Limb (tissue), 2 donors: ENCODE results near the gene PRSS38.
"Not testable (repeated sequence)": the region's sequence is repeated elsewhere in the genome, so short reads cannot be mapped to it uniquely, and the experiment has no call there.

Source experiments
- DNase-seq, 2 donors: peaks; one replicate each; pipeline ENCODE4 v3.0.0-alpha.2; 2016; ENCODE audit errors: extremely low spot score in 2 of 2

PRSS38 gene

DNA sequence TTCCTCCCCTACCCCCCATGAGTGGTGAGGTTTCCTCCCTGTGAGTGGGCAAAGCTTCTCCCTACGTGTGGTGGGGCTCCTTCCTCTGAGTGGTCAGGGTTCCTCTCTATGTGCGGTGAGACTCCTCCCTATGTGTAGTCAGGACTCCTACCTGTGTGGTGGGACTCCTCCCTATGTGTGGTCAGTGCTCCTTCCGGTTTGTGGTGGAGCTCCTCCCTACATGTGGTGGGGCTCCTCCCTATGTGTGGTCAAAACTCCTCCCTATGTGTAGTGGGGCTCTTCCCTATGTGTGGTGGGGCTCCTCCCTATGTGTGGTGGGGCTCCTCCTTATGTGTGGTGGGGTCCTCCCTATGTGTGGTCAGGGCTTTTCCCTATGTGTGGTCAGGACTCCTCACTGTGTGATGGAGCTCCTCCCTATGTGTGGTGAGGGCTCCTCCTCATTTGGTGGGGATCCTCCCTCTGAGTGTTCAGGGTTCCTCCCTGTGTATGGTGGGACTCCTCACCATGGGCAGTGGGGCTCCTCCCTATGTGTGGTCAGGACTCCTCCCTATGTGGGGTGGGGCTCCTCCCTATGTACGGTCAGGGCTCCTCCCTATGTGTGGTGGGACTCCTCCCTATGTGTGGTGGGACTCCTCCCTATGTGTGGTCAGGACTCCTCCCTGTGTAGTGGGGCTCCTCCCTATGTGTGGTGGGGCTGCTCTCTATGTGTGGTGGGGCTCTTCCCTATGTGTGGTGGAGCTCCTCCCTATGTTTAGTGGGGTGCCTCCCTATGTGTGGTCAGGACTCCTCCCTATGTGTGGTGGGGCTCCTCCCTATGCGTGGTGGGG, 29.1 kb downstream of the PRSS38 start:
- no peak for DNase-seq

DNA sequence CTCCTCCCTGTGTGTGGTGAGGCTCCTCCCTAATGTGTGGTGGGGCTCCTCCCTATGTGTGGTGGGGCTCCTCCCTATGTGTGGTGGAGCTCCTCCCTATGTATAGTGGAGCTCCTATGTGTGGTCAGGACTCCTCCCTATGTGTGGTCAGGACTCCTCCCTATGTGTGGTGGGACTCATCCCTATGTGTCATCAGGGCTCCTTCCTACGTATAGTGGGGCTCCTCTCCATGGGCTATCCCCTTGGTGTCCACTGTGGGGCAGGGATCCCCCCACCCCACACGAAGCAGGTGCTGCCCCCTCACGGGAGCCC, 29.6 kb downstream of the PRSS38 start:
- no peak for DNase-seq

DNA sequence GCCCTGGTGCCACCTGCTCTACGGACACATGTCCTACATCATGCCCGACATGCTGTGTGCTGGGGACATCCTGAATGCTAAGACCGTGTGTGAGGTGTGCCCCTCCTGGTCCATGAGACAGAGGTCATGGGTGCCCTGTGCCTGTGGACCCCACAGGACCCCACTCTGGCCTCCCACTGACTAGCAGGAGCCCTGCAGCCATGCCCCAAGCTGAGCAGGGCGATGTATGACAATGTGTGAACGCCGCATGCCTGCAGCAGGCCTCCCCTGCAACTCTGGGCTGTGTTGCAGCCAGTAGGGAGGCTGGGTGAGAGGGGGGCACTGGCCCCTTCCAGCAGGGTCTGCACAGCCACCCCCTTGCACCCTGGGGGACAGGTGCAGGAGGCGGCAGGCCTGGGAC, 30.0 kb downstream of the PRSS38 start:
- no peak for DNase-seq

DNA sequence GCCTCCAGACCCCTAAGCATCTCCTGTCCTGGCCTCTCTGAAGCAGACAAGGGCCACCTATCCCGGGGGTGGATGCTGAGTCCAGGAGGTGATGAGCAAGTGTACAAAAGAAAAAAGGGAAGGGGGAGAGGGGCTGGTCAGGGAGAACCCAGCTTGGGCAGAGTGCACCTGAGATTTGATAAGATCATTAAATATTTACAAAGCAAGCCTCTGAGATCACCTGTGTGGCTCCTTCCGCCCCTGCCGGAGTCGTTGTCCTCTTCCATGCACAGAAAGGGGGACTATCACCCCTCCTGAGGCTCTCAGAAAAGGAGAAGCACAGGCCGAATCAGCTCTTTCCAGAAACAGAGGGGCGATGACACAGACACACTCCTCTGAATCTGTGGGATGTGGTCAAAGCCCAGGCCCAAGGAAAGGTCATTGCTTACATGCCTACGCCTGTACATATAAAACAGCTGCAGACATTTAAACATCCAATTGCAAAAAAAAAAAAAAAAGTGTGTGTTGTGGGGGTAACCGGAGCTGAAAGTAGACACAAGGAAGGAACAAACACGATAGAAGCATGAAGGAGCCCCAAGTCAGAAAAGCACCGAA, 30.9 kb downstream of the PRSS38 start:
- no peak for DNase-seq

DNA sequence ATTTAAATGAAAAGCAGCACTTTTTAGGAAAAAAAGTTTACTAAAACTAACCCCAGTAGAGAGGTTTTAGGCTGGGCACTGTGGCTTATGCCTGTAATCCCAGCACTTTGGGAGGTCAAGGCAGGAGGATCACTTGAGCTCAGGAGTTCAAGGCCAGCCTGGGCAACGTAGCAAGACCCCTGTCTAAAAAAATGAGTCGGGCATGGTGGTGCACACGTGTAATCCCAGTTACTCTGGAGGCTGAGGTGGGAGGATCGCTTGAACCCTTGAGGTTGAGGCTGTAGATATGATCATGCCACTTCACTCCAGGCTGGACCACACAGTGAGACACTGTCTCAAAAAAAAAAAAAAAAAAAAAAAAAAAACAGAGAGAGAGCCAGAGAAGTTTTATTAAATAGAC, 31.6 kb downstream of the PRSS38 start:
- DNase-seq: not testable (repeated sequence)

DNA sequence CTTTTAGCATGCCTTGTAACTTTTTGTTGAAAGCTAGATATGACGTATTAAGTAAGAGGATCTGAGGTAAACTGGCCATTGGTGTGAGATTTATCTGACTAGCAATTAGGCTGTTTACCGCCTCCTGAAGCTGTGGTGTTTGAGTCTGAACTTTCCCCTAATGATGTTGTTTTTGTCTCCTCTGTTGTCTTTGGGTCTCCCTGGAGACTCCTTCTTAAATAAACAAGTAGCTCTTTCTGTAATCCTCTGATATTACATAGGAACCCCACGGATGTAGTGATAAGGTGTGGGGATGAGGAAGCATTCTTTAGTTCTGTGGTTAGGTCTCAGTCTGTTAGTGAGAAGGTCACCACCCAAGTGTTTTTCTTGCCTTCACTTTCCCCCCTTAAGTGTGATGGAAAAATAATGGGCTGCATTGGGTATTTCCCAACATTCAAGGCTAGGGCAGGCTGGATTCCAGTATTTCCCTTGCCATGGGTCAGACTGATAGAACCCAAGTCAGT, 33.0 kb downstream of the PRSS38 start:
- DNase-seq: no peak

DNA sequence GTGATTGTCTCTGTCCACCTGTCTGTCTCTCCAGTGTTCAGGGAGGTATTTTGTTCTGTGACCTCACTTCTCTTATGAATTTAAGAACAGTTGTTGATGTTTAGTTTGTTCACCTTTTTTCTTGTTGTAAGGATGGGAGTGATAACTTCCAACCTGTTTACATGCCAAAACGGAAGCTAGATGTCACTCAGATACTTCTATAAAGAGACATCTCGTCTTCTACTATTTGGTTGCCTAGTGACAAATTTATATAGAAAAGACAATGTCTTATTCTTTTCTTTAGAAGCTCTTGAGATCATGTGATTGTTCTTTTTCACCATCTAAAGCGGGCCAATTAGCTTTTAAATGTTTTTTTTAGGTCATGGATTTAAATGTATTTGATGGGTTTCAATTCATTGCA, 33.8 kb downstream of the PRSS38 start:
- no peak for DNase-seq

DNA sequence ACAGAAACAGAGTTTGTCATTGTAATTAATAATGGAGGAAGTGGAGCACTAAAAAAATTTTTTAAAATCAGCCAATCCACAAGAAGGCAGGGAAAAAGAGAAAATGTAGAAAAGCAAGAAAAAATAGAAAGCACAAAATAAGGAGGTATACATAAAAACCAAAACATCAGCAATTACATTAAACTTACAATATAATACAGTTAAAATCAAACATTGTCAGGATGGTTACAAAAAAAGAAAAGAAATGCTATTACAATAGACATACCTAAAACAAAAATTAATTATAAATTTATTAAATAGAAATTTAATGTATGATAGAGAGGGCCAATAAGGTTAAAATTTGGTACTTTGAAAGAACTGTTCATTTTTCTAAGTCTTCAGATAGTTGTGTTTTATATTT, 38.7 kb downstream of the PRSS38 start:
- no peak for DNase-seq

DNA sequence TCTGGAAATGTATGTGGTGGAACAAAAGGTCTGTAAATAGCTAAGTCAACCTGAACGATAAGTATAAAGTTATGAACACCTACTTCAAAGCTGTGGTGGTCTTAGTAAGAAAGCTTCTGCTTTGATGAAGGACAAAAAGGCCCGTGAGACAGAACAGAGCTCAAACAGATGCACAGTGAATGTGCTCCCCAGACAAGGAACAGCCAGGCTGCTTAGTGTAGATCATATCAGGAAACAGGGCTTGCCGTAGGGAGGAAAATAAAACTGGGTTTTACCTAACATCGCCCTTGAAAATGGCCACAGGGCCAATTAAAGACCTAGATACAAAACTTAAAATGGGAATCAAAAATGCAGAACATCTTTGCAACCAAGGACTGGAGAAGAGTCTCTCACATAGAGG, 40.2 kb downstream of the PRSS38 start:
- DNase-seq: no peak

DNA sequence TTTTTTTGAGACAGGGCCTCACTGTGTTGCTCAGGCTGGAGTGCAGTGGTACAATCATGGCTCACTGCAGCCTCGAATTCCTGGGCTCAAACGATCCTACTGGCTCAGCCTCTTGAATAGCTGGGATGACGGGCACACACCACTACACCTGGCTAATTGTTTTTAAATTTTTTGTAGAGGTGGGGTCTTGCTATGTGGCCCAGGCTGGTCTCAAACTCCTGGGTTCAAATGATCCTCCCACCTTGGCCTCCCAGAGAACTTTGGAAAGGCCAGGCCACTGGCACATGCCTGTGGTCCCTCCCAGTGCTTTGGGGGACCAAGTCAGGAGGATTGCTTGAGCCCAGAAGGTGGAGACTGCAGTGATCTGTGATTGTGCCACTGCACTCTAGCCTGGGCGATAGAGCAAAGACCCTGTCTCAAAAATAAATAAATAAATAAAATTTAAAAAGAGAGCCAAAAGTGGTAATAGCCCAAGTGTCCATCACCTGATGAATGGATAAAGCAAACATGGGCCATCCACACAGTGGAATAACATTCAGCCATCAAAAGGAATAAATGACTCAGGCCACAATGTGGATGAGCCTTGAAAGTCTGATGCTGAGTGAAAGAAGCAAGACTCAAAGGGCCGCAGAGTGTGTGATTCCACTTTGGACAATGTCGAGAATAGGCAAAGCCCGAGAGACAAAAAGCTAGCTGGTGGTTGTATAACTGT, 40.8 kb downstream of the PRSS38 start:
- no peak for DNase-seq

DNA sequence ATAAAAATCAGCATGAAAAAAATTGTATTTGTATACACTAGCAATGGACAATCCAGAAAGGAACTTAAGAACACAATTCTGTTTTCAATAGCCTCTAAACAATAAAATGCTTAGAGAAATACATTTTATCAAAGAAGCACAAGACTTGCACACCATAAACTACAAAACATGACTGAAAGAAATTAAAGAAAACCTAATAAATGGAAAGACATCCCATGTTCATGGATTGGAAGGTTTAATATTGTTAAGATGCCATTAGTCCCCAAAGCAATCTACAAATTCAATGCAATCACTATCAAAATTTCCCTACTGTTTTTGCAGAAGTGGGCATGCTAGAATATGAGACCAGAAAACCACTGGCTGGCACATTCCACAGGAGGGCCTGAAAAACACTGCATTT, 49.4 kb downstream of the PRSS38 start:
- DNase-seq: no peak

DNA sequence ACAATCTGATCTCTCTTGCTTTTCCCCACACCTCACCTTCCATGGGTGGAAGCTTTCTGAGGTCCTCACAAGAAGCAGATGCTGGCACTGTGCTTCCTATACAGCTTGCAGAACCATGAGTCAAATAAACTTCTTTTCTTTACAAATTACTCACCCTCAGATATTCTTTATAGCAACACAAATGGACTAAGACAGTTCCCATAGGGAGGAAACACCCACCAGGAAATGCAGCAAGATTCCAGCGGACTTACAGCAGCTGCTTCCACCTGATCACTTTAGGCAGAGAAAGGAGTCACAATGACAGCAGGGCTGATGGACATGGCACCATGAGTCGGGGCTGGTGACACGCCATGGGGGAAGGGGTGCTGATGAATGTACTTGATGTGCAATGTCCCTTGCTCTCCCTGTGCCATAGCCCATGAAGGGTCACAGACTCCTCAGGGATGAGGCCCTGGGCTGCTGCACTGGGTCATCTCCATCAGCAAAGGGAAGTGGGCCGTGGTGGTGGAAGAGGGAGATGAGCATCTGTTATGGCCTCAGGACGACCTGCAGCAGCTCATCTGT, 53.9 kb downstream of the PRSS38 start:
- DNase-seq: no peak

DNA sequence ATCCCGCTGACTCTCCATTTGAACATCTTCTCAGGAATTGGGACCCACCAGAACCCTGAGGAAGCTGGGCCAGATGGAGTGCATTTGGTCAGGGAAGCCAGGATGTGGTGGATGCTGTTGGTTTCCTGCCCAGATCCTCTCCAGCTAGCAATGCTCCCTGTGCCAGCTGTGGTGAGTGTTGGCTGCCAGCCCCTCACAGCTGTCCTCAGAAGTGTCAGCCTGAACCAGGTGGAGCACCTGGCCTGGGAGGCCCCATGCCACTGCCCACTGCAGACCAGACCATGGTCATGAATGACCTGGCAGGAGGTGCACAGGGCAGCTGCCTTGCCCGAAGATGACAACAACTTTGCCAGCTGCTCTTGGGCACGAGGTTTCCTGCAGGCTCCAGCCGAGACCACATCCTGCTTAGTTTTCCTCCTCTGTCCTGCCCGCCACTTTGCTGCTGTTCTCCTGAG, 54.4 kb downstream of the PRSS38 start:
- DNase-seq: no peak

DNA sequence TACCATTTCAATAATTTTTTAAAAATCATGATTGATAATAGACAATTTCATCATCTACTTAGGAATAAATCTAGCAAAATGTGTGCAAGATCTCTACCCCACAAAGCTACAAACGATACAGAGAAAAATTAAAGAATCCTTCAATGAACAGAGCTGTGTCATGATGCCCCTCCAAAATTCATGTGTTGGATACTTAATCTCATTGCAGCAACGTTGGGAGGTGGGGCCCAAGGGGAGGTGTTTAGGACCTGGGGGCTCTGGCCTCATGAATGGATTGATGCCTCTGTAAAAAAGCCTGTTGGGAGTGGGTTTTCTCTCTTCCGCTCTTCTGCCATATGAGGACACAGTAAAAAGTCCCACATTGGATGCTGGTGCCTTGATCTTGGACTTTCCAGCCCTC, 54.9 kb downstream of the PRSS38 start:
- no peak for DNase-seq

DNA sequence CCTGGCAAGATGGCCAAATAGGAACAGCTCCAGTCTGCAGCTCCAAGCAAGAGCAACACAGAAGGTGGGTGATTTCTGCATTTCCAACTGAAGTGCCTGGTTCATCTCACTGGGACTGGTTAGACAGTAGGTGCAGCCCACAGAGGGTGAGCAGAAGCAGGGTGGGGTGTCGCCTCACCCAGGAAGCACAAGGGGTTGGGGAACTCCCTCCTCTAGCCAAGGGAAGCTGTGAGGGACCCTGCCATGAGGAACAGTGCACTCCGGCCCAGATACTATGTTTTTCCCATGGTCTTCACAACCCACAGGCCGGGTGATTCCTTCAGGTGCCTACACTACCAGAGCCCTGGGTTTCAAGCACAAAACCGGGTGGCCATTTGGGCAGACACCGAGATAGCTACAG, 56.4 kb downstream of the PRSS38 start:
- not testable (repeated sequence) for DNase-seq

DNA sequence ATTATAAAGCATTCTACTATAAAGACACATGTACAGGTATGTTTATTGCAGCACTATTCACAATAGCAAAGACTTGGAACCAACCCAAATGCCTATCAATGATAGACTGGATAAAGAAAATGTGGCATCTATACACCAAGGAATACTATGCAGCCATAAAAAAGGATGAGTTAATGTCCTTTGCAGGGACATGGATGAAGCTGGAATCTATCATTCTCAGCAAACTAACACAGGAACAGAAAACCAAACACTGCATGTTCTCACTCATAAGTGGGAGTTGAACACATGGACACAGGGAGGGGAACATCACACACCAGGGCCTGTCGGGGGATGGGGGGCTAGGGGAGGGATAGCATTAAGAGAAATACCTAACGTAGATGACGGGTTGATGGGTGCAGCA, 62.3 kb downstream of the PRSS38 start:
- not testable (repeated sequence) for DNase-seq

DNA sequence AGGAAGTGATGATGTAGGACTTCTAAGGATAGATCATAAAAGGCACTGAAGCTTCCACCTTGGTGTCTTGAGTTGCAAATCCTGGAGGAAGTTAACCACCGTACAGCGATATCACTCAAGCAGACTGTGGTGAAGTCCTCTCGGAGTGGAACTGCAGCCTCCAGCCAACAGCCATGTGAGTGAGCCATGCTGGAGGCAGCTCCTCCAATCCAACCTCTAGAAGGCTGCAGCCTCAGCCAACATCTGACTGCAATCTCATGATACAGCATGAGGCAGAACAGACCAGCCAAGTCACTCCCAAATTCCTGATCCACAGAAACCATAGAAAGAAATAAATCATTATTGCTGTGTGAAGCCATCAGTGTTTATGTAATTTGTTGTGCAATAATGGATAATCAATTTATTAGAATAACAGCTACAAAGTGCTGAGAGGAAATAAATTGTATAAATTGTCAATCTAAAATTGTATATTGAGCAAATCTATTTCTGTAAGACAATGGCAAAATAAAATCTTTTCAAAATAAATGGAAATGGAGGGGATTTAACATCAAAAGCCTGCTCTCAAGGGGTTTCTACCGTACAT, 65.0 kb downstream of the PRSS38 start:
- DNase-seq: no peak

DNA sequence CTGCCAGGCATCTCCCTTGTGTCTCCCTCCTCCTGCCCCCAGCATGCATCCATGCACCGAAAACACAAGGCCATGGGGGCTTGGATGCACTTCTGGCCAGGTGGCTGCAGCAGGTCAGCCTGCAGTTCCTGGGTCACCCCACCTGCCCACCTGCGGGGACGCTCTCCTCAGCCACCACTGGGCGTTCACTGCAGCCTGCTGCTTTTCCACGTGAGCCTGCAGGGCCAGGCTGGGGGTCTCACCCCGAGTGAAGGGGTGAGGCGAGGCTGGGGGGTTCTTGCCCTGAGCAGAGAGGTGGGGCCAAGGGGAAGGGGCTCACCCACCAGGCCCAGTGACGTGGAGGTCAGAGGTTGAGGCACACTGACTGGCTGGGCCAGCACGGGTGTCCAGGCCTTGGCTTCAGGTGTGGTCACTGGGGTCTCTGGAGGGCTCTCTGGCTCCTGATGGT, 67.6 kb downstream of the PRSS38 start:
- DNase-seq: no peak

DNA sequence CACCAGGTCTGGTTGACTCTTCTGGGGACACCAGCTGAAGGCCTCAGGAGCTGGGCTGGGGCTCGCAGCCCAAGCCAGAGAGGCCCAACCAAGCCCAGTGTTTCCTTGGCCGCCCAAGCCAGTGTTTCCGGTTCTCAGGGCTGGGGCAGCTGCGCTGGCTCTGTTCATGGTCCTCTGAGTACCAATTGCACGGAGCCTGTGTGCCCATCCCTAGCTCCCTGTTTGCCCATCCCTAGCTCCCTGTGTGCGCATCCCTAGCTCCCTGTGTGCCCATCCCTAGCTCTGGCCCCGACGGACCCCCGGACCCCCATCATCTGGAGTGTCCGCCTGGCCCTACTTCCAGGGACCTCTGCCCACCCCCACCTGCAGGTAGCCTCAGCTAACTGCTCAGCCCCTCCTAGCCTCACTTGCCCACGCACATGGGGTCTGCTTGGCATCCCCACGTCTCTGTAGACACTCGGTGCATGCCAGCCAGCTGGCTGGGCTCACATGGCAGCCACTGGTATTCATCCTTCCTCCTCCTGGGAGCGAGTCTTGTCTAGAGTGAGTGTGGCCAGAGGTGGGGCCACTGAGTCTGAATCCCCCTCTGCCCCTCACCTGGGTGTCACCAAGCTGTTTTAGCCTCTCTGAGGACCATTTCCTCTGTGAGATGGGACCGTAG, 68.3 kb downstream of the PRSS38 start:
- no peak for DNase-seq

DNA sequence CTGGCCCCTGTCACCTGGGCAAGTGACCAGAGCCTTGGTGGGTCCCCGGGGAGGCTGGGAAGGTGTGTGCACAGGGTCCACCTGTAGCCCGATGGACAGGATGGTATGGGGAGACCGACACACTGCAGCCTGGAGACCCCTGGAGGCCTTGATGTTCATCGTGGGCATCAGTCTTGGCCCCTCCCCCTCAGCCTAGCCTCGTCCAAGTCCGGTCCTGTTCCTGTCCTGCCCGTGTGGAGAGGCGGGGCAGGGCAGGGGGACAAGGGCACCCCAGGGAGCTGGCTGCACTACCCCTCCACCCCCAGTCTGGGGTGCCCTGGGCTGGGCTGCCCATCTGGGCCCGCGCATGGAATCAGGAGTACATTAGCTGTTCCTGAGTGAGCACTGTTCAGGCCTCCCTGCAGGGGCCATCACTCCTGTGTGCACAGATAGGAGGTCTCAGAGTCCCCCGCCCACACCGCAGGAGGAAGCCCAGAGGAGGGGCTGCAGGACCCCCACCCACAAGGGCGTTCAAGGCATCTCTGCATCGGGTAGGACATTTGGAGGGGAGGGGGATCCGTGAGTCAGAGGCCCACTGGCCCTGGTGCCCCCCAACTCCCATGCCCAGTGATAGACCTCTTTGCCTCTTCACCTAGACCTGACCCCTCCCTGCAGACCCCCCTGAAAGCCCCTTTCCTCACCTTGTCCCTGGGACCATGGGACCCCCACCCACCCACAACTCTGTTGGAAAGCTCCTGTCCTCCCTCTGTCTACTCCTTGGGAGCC, 69.1 kb downstream of the PRSS38 start:
- DNase-seq: no peak
